Activated CD8-positive, alpha-beta T cell treated with anti-CD3 and anti-CD28 coated beads for 36 hours (primary cell): ENCODE results near the gene PLEKHB2. TPM values are rescaled to one million over a fixed set of nuclear protein-coding genes. Genes with fewer than 3 reads are reported as not detected.
A peak's percentile ranks its signal among the peaks of the same experiment; 100 is the strongest.

Source experiments
- ATAC-seq: fragments of 200-7000 bp; cut with Tn5 transposase; one replicate; pipeline ENCODE4 v1.10.0; 2021; ENCODE audit warnings: mild to moderate bottlenecking, moderate library complexity
- CTCF ChIA-PET: fragments of 350-600 bp; sonication (Branson Sonifier 250); formaldehyde crosslinking; loops from one replicate; lab custom pipeline; 2021; ENCODE audit warnings: antibody characterized with exemption; lab: Charles Lee
- POLR2A ChIA-PET: fragments of 350-600 bp; sonication (Branson Sonifier 250); formaldehyde crosslinking; loops from one replicate; lab custom pipeline; 2021; ENCODE audit warnings: antibody characterized with exemption; lab: Charles Lee
- DNase-seq: peaks from one replicate; pipeline ENCODE4 v3.0.0-alpha.2; 2020
- H3K27ac Mint-ChIP-seq: one replicate; pipeline ENCODE4 v1.8.0; 2021; ENCODE audit warnings: mild to moderate bottlenecking, mixed read lengths
- H3K27me3 Mint-ChIP-seq: one replicate; pipeline ENCODE4 v1.8.0; 2021; ENCODE audit warnings: mixed read lengths
- H3K36me3 Mint-ChIP-seq: one replicate; pipeline ENCODE4 v1.8.0; 2021; ENCODE audit warnings: low read depth, mixed read lengths
- H3K4me1 Mint-ChIP-seq: one replicate; pipeline ENCODE4 v1.8.0; 2021; ENCODE audit warnings: low read depth, mixed read lengths
- H3K4me3 Mint-ChIP-seq: one replicate; pipeline ENCODE4 v1.8.0; 2021; ENCODE audit warnings: mild to moderate bottlenecking, moderate library complexity, mixed read lengths
- H3K9me3 Mint-ChIP-seq: one replicate; pipeline ENCODE4 v1.8.0; 2021; ENCODE audit warnings: mixed read lengths
- CTCF ChIP-seq: fragments of 200-600 bp; IDR thresholded peaks from one replicate; pipeline ENCODE4 v1.8.0; 2022; ENCODE audit warnings: antibody characterized with exemption, mild to moderate bottlenecking
- intact Hi-C: fragments of 100-400 bp; cut with micrococcal nuclease; formaldehyde crosslinking; loops from one replicate; pipeline ENCODE4 v1.10.0; 2022
- total RNA-seq, 2 experiments: library from RNA; stranded (reverse); gene quantifications; one replicate each; pipeline ENCODE4 v1.2.3, GENCODE V29; 2021

Gene PLEKHB2
- total RNA-seq, 2 experiments from 2014 or later = 47.3 to 49.4 TPM

GRCh38 chr2:131127076-131127475, 21.9 kb downstream of the PLEKHB2 start:
- ChIA-PET POLR2A (no interaction called here), CTCF (interaction anchor here (0.6 kb wide), 1 partner anchor 13 kb away, joined by 3 read pairs; no protein-coding TSS in a partner anchor)
- no peaks in the 10 kb centered on the region for H3K27me3 Mint-ChIP-seq
- H3K9me3 Mint-ChIP-seq = peaks cover 2% of the 10 kb centered on the region
- DNase-seq (no peak), ATAC-seq (no peak)
- H3K27ac Mint-ChIP-seq = no peak overlapping the region
- no peak for TF ChIP-seq CTCF
- intact Hi-C loops = no loop called here
- peaks cover 65% of the 10 kb centered on the region for H3K36me3 Mint-ChIP-seq
- H3K4me1 Mint-ChIP-seq = no peaks in the 10 kb centered on the region
- H3K4me3 Mint-ChIP-seq = no peak overlapping the region

GRCh38 chr2:131127981-131128380, 22.8 kb downstream of the PLEKHB2 start:
- no peak overlapping the region for H3K4me3 Mint-ChIP-seq
- intact Hi-C loops = no loop called here
- H3K36me3 Mint-ChIP-seq = peaks cover 60% of the 10 kb centered on the region
- H3K9me3 Mint-ChIP-seq = peaks cover 2% of the 10 kb centered on the region
- H3K27me3 Mint-ChIP-seq = no peaks in the 10 kb centered on the region
- ChIA-PET POLR2A (interaction anchor here (0.5 kb wide), 1 partner anchor 331 kb away, joined by 4 read pairs; no protein-coding TSS in a partner anchor), CTCF (no interaction called here)
- no peak overlapping the region for H3K27ac Mint-ChIP-seq
- no peak for DNase-seq
- no peak for ATAC-seq
- H3K4me1 Mint-ChIP-seq = no peaks in the 10 kb centered on the region
- no peak for TF ChIP-seq CTCF

GRCh38 chr2:131130298-131130596, 25.1 kb downstream of the PLEKHB2 start:
- Mint-ChIP-seq H3K27me3 (no peaks in the 10 kb centered on the region), H3K36me3 (peaks cover 53% of the 10 kb centered on the region), H3K4me1 (peaks cover 5% of the 10 kb centered on the region), H3K9me3 (peaks cover 2% of the 10 kb centered on the region), H3K4me3 (no peak overlapping the region), H3K27ac (no peak overlapping the region)
- DNase-seq = no peak
- intact Hi-C loops = no loop called here
- ATAC-seq = no peak
- TF ChIP-seq CTCF = no peak
- CTCF ChIA-PET = interaction anchor here (1.6 kb wide), 1 partner anchor 14 kb away, joined by 7 read pairs; no protein-coding TSS in a partner anchor
- POLR2A ChIA-PET = interaction anchor here (1.2 kb wide), 1 partner anchor 362 kb away, joined by 4 read pairs; the partner anchor contains the start of gene MZT2A

- CTCF ChIA-PET = interaction anchor here (0.9 to 2.2 kb wide), 4 partner anchors 10 to 92 kb away, joined by 3 to 9 read pairs (median 4); no protein-coding TSS in a partner anchor
- H3K4me1 Mint-ChIP-seq = peaks cover 9% of the 10 kb centered on the region
- DNase-seq (no peak), ATAC-seq (peak; percentile 58)
- peaks cover 2% of the 10 kb centered on the region for H3K9me3 Mint-ChIP-seq
- H3K27me3 Mint-ChIP-seq = no peaks in the 10 kb centered on the region
- TF ChIP-seq CTCF = no peak
- peaks cover 41% of the 10 kb centered on the region for H3K36me3 Mint-ChIP-seq
- POLR2A ChIA-PET = interaction anchor here (1.2 kb wide), 1 partner anchor 40 kb away, joined by 3 read pairs; no protein-coding TSS in a partner anchor
- no peak overlapping the region for H3K4me3 Mint-ChIP-seq
- no peak overlapping the region for H3K27ac Mint-ChIP-seq
- intact Hi-C loops = no loop called here
Observed at GRCh38 chr2:131132729-131133128, 27.6 kb downstream of the PLEKHB2 start.

- ChIA-PET POLR2A (no interaction called here), CTCF (interaction anchor here (0.6 kb wide), 1 partner anchor 14 kb away, joined by 3 read pairs; no protein-coding TSS in a partner anchor)
- peaks cover 14% of the 10 kb centered on the region for H3K4me1 Mint-ChIP-seq
- H3K9me3 Mint-ChIP-seq = no peaks in the 10 kb centered on the region
- no peaks in the 10 kb centered on the region for H3K27me3 Mint-ChIP-seq
- peaks cover 30% of the 10 kb centered on the region for H3K36me3 Mint-ChIP-seq
- H3K27ac Mint-ChIP-seq = peak overlapping the region; percentile 16
- intact Hi-C loops = no loop called here
- DNase-seq (no peak), ATAC-seq (no peak)
- TF ChIP-seq CTCF = no peak
- H3K4me3 Mint-ChIP-seq = no peak overlapping the region
Observed at GRCh38 chr2:131140581-131140980, 35.4 kb downstream of the PLEKHB2 start.
